GM12892 (cell line): ENCODE measurements around the gene SENP6.

ENCODE experiments used
- POLR2A ChIP-seq: IDR thresholded peaks from 2 replicates; pipeline ENCODE4 v1.6.1; 2011; ENCODE audit warnings: low read depth, low read length, control low read depth
- POLR2AphosphoS5 ChIP-seq: IDR thresholded peaks from 2 replicates; pipeline ENCODE4 v1.6.1; 2011; ENCODE audit warnings: low read depth, low read length, control low read depth
- TAF1 ChIP-seq: IDR thresholded peaks from 2 replicates; pipeline ENCODE4 v1.6.1; 2011; ENCODE audit warnings: low read depth, mild to moderate bottlenecking, control low read depth, low read length, borderline replicate concordance

DNA sequence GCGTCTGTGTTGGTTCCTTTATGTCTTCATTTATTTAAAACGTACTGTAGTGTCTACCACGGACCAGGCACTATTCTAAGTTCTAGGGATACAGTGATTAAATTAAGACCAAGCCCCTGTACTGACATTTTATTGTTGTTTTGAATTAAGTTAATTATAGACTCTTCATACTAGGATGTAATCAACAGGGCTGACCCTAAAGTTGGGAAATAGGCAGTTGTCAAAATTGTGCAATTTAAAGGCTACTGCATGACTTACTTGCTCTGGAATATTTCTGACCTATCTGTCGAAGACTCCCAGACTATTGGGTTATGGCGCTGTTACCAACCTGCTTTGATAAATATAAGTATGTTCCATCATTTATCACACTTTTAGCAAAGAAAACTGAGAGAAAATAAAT, 154.0 kb downstream of the SENP6 start:
- TF ChIP-seq POLR2A (no peak), TAF1 (no peak), POLR2AphosphoS5 (no peak)
